RCC 7860 (cell line): ENCODE measurements around the gene IL21.
"Not testable (repeated sequence)": the region's sequence is repeated elsewhere in the genome, so short reads cannot be mapped to it uniquely, and the experiment has no call there.

ENCODE experiments used
- DNase-seq: peaks from one replicate; pipeline ENCODE4 v3.0.0-alpha.2; 2015; ENCODE audit warnings: low spot score
- FAIRE-seq: peaks from 2 replicates; lab custom pipeline; 2012; peaks lifted over from hg19 to GRCh38; lab: Jason Lieb, UNC

The IL21 gene

GRCh38 chr4:122621016-122621507 lies at the start of gene IL21:
Gene IL21 (minus strand): TSS chr4:122621066. CDS start chr4:122621011, 55 bp downstream.
- DNase-seq: no peak
- no peak for FAIRE-seq

- FAIRE-seq (no peak), DNase-seq (no peak)
Observed at GRCh38 chr4:122669911-122670738, 49.3 kb upstream of the IL21 start.

- no peak for FAIRE-seq
- no peak for DNase-seq
Observed at GRCh38 chr4:122668241-122668640, 47.4 kb upstream of the IL21 start.

GRCh38 chr4:122666527-122667245 lies 45.8 kb upstream of the IL21 start:
- DNase-seq (peak; percentile 88), FAIRE-seq (peak; percentile 98)

GRCh38 chr4:122665161-122665929 lies 44.5 kb upstream of the IL21 start:
- FAIRE-seq: no peak
- DNase-seq: no peak

- FAIRE-seq (peak; percentile 25), DNase-seq (no peak)
Observed at GRCh38 chr4:122663814-122664610, 43.1 kb upstream of the IL21 start.

- DNase-seq: no peak
Observed at GRCh38 chr4:122663291-122663690, 42.4 kb upstream of the IL21 start.

GRCh38 chr4:122662701-122663100 lies 41.8 kb upstream of the IL21 start:
- FAIRE-seq: no peak
- no peak for DNase-seq

More at GRCh38 chr4:122663291-122663690, 42.4 kb upstream of the IL21 start:
- no peak for FAIRE-seq

- no peak for DNase-seq
- FAIRE-seq: no peak
Observed at GRCh38 chr4:122661176-122662160, 40.6 kb upstream of the IL21 start.

GRCh38 chr4:122658818-122659295 lies 38.0 kb upstream of the IL21 start:
- no peak for DNase-seq
- FAIRE-seq: no peak

GRCh38 chr4:122658377-122658776 lies 37.5 kb upstream of the IL21 start:
- FAIRE-seq: no peak
- no peak for DNase-seq

- no peak for FAIRE-seq
- no peak for DNase-seq
Observed at GRCh38 chr4:122657553-122657952, 36.7 kb upstream of the IL21 start.

- not testable (repeated sequence) for FAIRE-seq, DNase-seq
Observed at GRCh38 chr4:122656583-122656982, 35.7 kb upstream of the IL21 start.

- no peak for FAIRE-seq
- no peak for DNase-seq
Observed at GRCh38 chr4:122652379-122652778, 31.5 kb upstream of the IL21 start.

GRCh38 chr4:122650148-122650547 lies 29.3 kb upstream of the IL21 start:
- FAIRE-seq: no peak
- DNase-seq: no peak

- FAIRE-seq (no peak), DNase-seq (no peak)
Observed at GRCh38 chr4:122647656-122648055, 26.8 kb upstream of the IL21 start.

- DNase-seq: no peak
- FAIRE-seq: no peak
Observed at GRCh38 chr4:122643257-122643656, 22.4 kb upstream of the IL21 start.

GRCh38 chr4:122639181-122639580 lies 18.3 kb upstream of the IL21 start:
- no peak for FAIRE-seq
- DNase-seq: no peak

GRCh38 chr4:122636697-122637096 lies 15.8 kb upstream of the IL21 start:
- DNase-seq (no peak), FAIRE-seq (no peak)
